AG10803 (cell line): ENCODE data around the gene B4GALT3.

Source experiments
- DNase-seq: peaks from one replicate; pipeline ENCODE4 v3.0.0; 2010; ENCODE audit warnings: low read depth
- H3K4me3 ChIP-seq: 2 replicates; pipeline ENCODE4 v1.5.1; 2011; ENCODE audit warnings: mild to moderate bottlenecking, low read length, control low read depth
- CTCF ChIP-seq: conservative IDR thresholded peaks from 2 replicates; pipeline ENCODE4 v1.5.1; 2011; ENCODE audit warnings: mild to moderate bottlenecking, low read length, control low read depth, inconsistent platforms

Gene B4GALT3

GRCh38 chr1:161190962-161191521 is 13.7 kb upstream of the B4GALT3 start:
- no peak overlapping the region for H3K4me3 ChIP-seq
- DNase-seq, result no peak
- TF ChIP-seq CTCF, result no peak

GRCh38 chr1:161189036-161189435 is 11.7 kb upstream of the B4GALT3 start:
- H3K4me3 ChIP-seq, result no peak overlapping the region
- DNase-seq, result peak; percentile 39
- TF ChIP-seq CTCF, result no peak

- DNase-seq, result no peak
- no peak for TF ChIP-seq CTCF
- H3K4me3 ChIP-seq, result no peak overlapping the region
Observed at GRCh38 chr1:161188381-161188780, 11.1 kb upstream of the B4GALT3 start.

GRCh38 chr1:161187311-161187710 is 10.0 kb upstream of the B4GALT3 start:
- H3K4me3 ChIP-seq, result no peak overlapping the region
- no peak for DNase-seq
- TF ChIP-seq CTCF, result no peak

- no peak for TF ChIP-seq CTCF
- H3K4me3 ChIP-seq, result no peak overlapping the region
- no peak for DNase-seq
Observed at GRCh38 chr1:161185732-161186311, 8.5 kb upstream of the B4GALT3 start.

GRCh38 chr1:161185282-161185682 is 8.0 kb upstream of the B4GALT3 start:
- DNase-seq, result peak; percentile 88
- no peak for TF ChIP-seq CTCF
- H3K4me3 ChIP-seq, result no peak overlapping the region

GRCh38 chr1:161182214-161182613 is 4.9 kb upstream of the B4GALT3 start:
- no peak overlapping the region for H3K4me3 ChIP-seq
- DNase-seq, result peak; percentile 71

More at GRCh38 chr1:161182214-161182613, 4.9 kb upstream of the B4GALT3 start:
- no peak for TF ChIP-seq CTCF
